A673 (cell line): ENCODE data around the gene GEN1. TPM values are rescaled to one million over a fixed set of nuclear protein-coding genes. Genes with fewer than 3 reads are reported as not detected.

Experiments
- BruUV-seq: library from RNA; stranded (reverse); fragments of 400-500 nt; replicated peaks from 2 replicates; lab custom pipeline; 2021; lab: Mats Ljungman, UMichigan
- CTCF ChIA-PET: fragments of 300-600 bp; sonication (Branson Sonifier 250); formaldehyde crosslinking; loops from one replicate; lab custom pipeline; 2022; ENCODE audit warnings: antibody characterized with exemption; lab: Charles Lee
- POLR2A ChIA-PET: fragments of 300-600 bp; sonication (Branson Sonifier 250); formaldehyde crosslinking; loops from one replicate; lab custom pipeline; 2022; ENCODE audit warnings: antibody characterized with exemption; ENCODE audit not compliant: low non-redundant PET; lab: Charles Lee
- DNase-seq: peaks from one replicate; pipeline ENCODE4 v3.0.0-alpha.2; 2015; ENCODE audit warnings: low spot score
- H3K27ac ChIP-seq: fragments of 200-600 bp; sonication (generic); 2 replicates; pipeline ENCODE4 v1.5.1; 2016; ENCODE audit warnings: mixed run types, low read depth, mild to moderate bottlenecking, mixed read lengths, antibody characterized with exemption, low read length; ENCODE audit not compliant: poor library complexity, severe bottlenecking
- H3K27me3 ChIP-seq: fragments of 200-600 bp; sonication (generic); replicated peaks from 2 replicates; pipeline ENCODE4 v1.6.1; 2017; ENCODE audit warnings: mixed run types, low read depth, mild to moderate bottlenecking, mixed read lengths, antibody characterized with exemption, low read length; ENCODE audit not compliant: insufficient read depth, poor library complexity
- H3K36me3 ChIP-seq: fragments of 200-600 bp; sonication (generic); 2 replicates; pipeline ENCODE4 v1.6.1; 2016; ENCODE audit warnings: mixed run types, mild to moderate bottlenecking, mixed read lengths, antibody characterized with exemption, low read length; ENCODE audit not compliant: insufficient read depth, poor library complexity, severe bottlenecking
- H3K4me1 ChIP-seq: fragments of 200-600 bp; sonication (generic); 2 replicates; pipeline ENCODE4 v1.6.1; 2017; ENCODE audit warnings: mixed run types, mild to moderate bottlenecking, mixed read lengths, antibody characterized with exemption, low read length; ENCODE audit not compliant: insufficient read depth, poor library complexity, severe bottlenecking
- H3K4me3 ChIP-seq: fragments of 200-600 bp; sonication (generic); 2 replicates; pipeline ENCODE4 v1.5.1; 2016; ENCODE audit warnings: low read depth, mixed run types, mild to moderate bottlenecking, mixed read lengths, low read length; ENCODE audit not compliant: poor library complexity, severe bottlenecking
- H3K9me3 ChIP-seq: fragments of 200-600 bp; sonication (generic); 2 replicates; pipeline ENCODE4 v1.6.1; 2016; ENCODE audit warnings: mixed run types, low read depth, mild to moderate bottlenecking, mixed read lengths, antibody characterized with exemption, low read length; ENCODE audit not compliant: poor library complexity, severe bottlenecking
- CTCF ChIP-seq: fragments of 300-800, 200-600 bp; sonication (generic); conservative IDR thresholded peaks from 2 replicates; pipeline ENCODE4 v1.5.1; 2017; ENCODE audit warnings: low read depth, mild to moderate bottlenecking, antibody characterized with exemption, low read length, moderate library complexity, mixed read lengths
- EZH2 ChIP-seq: fragments of 200-600 bp; sonication (generic); IDR thresholded peaks from 2 replicates; pipeline ENCODE4 v1.6.1; 2017; ENCODE audit warnings: borderline replicate concordance, low read depth, mild to moderate bottlenecking, mixed read lengths, antibody characterized with exemption, low read length; ENCODE audit not compliant: poor library complexity, severe bottlenecking
- intact Hi-C: fragments of 100-400 bp; cut with micrococcal nuclease; formaldehyde crosslinking; loops from one replicate; pipeline ENCODE4 v1.10.0; 2022; ENCODE audit not compliant: unreplicated experiment
- total RNA-seq: library from RNA; stranded (reverse); gene quantifications from 2 replicates; pipeline ENCODE4 v1.2.3, GENCODE V29; 2021

Gene GEN1
- total RNA-seq, 1 experiment from 2014 or later = 33.6 TPM

- H3K27ac ChIP-seq = no peak overlapping the region
Measured at GRCh38 chr2:17827316-17827715, 73.4 kb downstream of the GEN1 start.

DNA sequence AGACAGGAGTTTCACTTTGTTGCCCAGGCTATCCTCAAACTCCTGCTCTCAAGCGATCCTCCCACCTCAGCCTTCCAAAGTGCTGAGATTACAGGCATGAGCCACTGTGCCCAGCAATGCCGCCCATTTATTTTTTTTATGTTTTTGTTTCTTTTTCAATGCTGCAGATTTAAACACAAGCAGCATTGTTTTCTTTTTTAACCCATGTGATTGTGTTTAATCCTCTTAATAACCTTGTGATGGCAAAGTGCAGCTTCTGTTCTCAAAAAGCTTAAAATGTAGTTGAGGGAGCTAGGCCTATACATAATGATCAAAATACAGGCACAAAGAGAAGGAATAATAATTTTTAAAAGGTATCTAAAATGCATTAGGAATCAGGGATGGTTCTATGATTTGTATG lies 73.8 kb downstream of the GEN1 start:
- intact Hi-C loops = no loop called here
- Histone ChIP-seq H3K4me3 (no peak overlapping the region), H3K27me3 (no peaks in the 10 kb centered on the region), H3K9me3 (no peaks in the 10 kb centered on the region), H3K4me1 (no peaks in the 10 kb centered on the region), H3K36me3 (no peaks in the 10 kb centered on the region), H3K27ac (no peak overlapping the region)
- no TSS peak for BruUV-seq
- CTCF ChIA-PET = interaction anchor here (0.5 kb wide), 1 partner anchor 75 kb away, joined by 3 read pairs; no protein-coding TSS in a partner anchor
- DNase-seq = no peak
- TF ChIP-seq CTCF (no peak), EZH2 (no peak)
- POLR2A ChIA-PET = no interaction called here

More at GRCh38 chr2:17827316-17827715, 73.4 kb downstream of the GEN1 start:
- H3K36me3 ChIP-seq = no peaks in the 10 kb centered on the region
- BruUV-seq = no TSS peak
- no peak overlapping the region for H3K4me3 ChIP-seq
- TF ChIP-seq EZH2 (no peak), CTCF (no peak)
- no peaks in the 10 kb centered on the region for H3K27me3 ChIP-seq
- DNase-seq = no peak
- ChIA-PET POLR2A (no interaction called here), CTCF (interaction anchor here (0.5 kb wide), 1 partner anchor 74 kb away, joined by 3 read pairs; no protein-coding TSS in a partner anchor)
- intact Hi-C loops = no loop called here
- no peaks in the 10 kb centered on the region for H3K9me3 ChIP-seq
- peaks cover under 1% of the 10 kb centered on the region for H3K4me1 ChIP-seq

GRCh38 chr2:17830053-17831034 lies 76.4 kb downstream of the GEN1 start:
- POLR2A ChIA-PET = no interaction called here
- Histone ChIP-seq H3K36me3 (no peaks in the 10 kb centered on the region), H3K27me3 (no peaks in the 10 kb centered on the region), H3K9me3 (no peaks in the 10 kb centered on the region), H3K4me3 (peak overlapping the region; percentile 17), H3K4me1 (no peaks in the 10 kb centered on the region), H3K27ac (no peak overlapping the region)
- DNase-seq = peak; percentile 95
- no peak for TF ChIP-seq EZH2
- peak; percentile 99 for TF ChIP-seq CTCF
- CTCF ChIA-PET = no interaction called here
- intact Hi-C loops = loop anchor here (2.0 kb wide), 1 partner anchor 112 kb away; no protein-coding TSS in a partner anchor
- BruUV-seq = no TSS peak
